Fibroblast of pulmonary artery (primary cell): ENCODE data around the gene GTF2IRD1.

Experiments used
- DNase-seq: peaks from one replicate; pipeline ENCODE4 v3.0.0-alpha.2; 2010; ENCODE audit warnings: low read depth
- H3K4me3 ChIP-seq: replicated peaks from 2 replicates; pipeline ENCODE4 v1.5.1; 2011; ENCODE audit warnings: low read depth, mild to moderate bottlenecking, control low read depth, low read length, moderate library complexity
- CTCF ChIP-seq: IDR thresholded peaks from 2 replicates; pipeline ENCODE4 v1.5.1; 2011; ENCODE audit warnings: mild to moderate bottlenecking, control low read depth, low read length, inconsistent platforms; ENCODE audit errors: missing control alignments

The GTF2IRD1 gene

GRCh38 chr7:74461970-74462706 lies 8.4 kb downstream of the GTF2IRD1 start:
- no peak overlapping the region for H3K4me3 ChIP-seq
- DNase-seq, result no peak
- TF ChIP-seq CTCF, result no peak

DNA sequence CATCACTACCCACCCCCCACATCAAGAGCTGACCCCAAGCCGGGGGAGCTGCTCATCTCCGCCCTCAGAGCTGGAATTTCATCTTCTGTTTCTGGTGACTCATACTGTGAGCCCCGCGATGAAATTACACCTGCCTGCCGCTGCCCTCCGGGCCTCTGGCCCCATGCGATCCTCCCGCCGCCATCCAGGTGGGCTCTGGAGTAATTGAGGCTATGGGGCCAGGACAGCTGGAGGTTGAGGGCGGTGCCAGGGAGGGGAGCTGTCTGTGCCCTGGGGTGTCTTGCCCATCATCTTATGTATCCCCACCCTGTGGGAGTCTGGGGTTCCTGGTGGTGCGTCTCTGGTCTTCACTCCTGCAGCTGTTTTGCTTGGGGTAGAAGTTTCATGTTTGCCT lies 9.0 kb downstream of the GTF2IRD1 start:
- DNase-seq, result no peak
- H3K4me3 ChIP-seq, result no peak overlapping the region
- TF ChIP-seq CTCF, result no peak

DNA sequence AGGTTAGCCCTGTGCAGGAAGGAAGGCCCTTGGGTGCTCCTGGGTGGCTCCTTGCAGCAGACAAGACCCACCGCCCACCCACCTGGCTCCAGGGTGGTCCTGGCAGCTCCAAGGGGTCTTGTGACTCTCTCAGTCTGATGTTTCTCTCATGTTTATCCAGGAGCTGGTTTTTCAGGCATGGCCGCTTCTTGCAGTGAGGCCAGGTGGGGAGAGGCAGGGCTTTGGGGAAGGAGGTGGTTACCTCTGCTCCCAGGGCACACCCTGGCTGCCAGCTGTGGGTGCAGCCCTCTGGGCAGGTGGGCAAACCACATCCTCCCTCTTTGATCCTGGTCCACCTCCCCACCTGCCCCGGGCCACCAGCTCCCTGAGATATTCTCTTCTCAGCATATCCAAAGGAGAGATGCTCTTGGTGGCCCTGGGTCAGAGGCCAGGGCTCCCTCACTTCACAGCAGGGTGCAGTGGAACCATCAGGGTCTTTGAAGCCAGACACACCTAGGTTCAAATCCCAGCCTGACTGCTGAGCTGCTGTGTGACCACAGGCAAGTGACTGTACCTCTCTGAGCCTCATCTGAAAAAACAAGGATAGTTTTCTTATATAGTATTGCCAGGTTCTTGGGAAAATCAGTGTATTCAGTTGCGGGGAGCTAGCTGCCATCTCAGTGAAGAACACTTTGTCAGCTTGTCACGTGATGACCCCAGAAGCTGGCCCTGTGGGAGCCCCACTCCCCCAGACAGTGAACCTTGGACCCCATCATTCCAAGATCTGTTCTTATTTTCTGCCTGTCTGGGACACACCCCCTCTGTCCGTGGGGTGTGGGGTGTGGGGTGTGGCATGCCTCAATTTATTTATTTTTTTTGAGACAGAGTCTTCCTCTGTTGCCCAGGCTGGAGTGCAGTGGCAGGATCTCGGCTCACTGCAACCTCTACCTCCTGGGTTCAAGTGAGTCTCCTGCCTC lies 11.5 kb downstream of the GTF2IRD1 start:
- H3K4me3 ChIP-seq, result no peak overlapping the region
- no peak for TF ChIP-seq CTCF
- DNase-seq, result no peak

DNA sequence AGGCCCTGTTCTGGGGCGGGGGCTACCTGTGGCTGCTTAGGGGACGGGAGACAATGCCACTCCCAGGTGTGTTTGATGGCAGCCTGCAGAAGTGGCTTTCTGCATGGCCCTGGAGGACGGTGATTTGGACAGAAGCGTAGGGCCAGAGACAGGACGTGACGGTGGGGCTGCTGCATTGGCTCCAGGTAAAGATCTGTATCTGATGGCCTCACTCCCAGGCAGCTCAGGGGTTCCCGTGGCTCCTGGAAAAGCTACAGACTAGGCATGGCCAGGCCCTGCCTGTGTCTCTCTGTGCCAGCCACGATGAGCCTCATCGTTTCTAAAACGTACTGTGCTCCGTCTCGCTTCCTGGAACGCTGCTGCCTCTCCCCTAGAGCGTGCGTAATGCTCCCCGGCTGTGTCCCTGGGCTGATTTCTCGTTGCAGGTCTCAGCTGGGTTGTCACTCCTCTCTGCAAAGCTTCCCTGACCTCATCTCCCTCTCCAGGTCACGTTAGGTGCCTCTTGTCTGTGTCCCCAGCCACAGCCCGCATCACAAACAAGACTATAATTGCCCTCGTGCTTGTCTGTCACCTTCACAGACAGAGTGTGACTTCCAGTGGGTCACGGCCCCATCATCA lies 12.6 kb downstream of the GTF2IRD1 start:
- H3K4me3 ChIP-seq, result no peak overlapping the region
- DNase-seq, result no peak
- TF ChIP-seq CTCF, result no peak

DNA sequence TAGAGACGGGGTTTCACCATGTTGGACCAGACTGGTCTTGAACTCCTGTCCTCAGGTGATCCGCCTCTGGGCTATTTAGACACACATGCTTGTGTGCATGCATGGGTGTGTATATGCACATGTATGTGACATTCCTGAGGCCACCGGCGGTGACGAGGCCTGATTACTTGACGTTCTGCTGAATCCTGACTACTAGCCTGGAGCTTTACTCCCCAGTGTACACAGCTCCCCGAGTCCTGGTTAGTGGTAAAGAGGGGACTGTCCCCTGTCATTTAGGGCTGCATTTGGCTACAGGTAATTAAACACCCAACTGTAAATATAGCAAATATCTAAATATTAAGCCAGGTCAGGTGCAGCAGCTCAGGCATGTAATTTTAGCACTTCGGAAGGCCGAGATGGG lies 14.2 kb downstream of the GTF2IRD1 start:
- DNase-seq, result no peak
- no peak for TF ChIP-seq CTCF
- H3K4me3 ChIP-seq, result no peak overlapping the region

DNA sequence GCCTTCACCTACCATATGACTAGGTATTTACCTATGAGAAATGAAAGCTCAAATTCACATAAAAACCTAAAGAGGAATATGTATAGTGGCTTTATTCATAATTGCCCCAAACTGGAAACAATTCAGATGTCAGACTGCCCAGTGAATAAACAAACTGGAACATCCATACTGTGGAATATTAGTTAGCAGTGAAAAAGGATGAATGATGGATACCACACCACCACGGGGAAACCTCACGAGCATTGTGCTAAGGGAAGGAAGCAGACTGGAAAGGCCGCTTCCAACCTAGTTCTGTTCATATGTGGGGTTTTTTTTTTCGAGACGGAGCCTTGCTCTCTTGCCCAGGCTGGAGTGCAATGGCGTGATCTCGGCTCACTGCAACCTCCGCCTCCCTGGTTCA lies 16.8 kb downstream of the GTF2IRD1 start:
- H3K4me3 ChIP-seq, result no peak overlapping the region
- TF ChIP-seq CTCF, result no peak
- no peak for DNase-seq
